HG02678 (cell line): ENCODE data around the gene MAFG.

Experiments used
- ATAC-seq: cut with Tn5 transposase; IDR thresholded peaks from one replicate; pipeline ENCODE4 v1.9.1; 2021; ENCODE audit warnings: mild to moderate bottlenecking, moderate library complexity; ENCODE audit not compliant: unreplicated experiment

MAFG gene

DNA sequence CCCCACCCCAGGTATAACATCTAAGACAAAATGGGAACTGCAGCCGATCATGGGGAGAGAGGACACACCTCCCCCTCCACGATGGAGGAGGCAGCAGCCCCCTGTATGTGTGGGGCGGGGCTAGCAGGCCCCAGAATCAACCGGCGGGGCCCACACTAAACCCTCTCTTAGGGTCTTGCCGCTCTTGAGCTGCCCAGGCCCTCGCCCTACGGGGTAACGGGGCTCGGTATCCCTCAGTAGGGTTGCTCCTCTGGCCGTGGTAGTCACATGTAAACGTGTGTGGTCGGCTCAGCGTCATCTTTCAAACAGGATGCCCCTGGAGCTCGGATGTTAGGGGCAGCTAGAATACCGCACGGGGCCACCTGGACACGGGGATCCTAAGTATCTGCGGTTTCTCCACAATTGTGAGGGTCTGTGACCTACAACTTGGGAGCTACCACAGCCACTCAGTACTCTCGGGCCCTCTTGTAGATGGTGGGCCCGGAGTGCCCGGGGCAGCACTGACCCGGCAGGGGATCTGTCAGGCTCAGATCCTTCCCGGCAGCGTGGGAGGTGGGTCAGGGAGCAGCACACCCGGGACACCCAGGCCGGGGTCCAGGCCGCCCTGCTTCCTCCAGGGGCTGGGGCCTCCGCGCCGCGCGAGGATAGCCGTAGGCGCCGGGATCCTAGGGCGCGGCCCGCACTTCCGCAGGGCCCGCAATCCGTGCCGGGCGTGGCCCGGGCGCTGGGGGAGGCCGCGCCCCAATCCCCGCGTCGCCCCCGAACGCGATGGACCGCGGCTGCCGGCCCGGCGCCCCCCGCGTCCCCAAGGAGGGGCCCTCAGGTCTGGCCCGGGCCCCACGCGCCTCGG lies 57.2 kb downstream of the MAFG start:
- no peak for ATAC-seq

DNA sequence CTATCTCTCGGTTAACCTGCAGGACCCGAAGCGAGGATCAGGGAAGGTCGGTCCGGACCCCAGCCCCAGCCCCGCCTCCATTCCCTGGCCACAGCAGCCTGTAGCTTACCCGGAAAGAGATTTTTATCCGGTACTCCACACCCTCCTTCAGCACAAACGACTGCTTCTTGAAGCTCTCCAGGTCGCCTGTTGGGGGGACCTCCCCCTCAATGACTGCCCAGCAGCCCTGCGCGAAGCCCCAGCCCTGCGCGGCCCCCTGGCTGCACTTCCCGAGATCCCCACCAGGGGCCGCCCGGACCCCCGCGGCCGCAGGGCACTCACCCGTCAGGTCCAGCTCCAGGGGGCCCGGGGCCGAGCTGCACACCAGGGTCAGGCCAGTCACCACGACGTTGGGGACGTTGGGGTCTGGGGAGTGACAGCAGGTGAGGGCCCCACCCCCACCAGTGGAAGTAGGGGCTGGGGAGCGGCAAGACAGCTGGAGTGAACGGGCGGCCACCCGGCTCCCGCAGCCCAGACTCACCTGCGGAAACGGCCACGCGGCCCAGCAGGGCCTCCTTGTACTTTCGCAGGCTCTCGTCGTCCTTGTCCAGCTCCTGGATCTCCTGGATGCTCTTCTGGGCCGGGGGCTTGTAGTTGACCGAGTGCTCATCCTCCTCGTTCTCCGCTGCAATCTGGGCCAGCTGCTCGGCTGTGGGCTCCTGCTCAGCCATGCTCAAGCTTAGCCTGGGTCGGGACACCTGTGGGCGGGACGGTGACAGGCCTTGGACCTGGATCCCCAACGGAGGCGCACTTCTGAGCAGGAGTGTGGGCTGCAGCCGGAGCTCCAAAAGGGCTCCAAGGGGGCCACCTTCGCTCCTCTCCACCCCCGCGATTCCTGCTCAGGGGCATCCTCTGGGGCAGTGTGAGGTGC lies 58.1 kb downstream of the MAFG start:
- no peak for ATAC-seq

DNA sequence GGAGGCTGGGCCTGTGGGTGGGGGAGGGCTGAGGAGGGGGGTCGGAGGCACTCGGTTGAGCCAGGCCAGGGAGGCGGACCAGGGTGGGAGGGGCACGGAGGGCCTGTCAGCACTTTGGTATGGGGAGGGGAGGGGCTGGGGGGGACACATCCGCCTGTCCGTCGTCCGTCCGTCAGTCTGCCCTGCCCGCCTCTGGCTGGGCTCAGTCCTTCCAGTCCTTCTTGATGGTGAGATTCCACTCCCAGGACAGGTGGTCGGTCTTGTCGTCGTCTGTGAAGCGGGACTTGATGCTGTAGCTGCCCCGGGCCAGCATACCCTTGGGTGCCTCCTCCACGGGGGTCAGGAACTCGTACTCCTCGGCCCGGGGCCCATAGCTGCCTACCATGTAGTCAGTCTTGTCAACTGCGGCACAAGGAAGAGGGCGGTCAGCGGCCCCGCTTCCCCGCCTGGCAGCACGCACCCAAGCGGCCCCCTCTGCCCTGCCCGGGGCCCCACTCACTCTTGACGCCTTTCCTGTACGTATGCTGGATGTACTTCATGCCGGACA lies 58.8 kb downstream of the MAFG start:
- ATAC-seq, result no peak
